B cell (primary cell): ENCODE measurements around the gene C11orf86. TPM values are rescaled to one million over a fixed set of nuclear protein-coding genes. Genes with fewer than 3 reads are reported as not detected.

ENCODE experiments used
- ATAC-seq: fragments of 200-7000 bp; cut with Tn5 transposase; one replicate; pipeline ENCODE4 v1.10.0; 2021; ENCODE audit warnings: low read depth, mild to moderate bottlenecking, moderate number of reproducible peaks, moderate library complexity
- CTCF ChIA-PET: fragments of 350-600 bp; sonication (Branson Sonifier 250); formaldehyde crosslinking; loops from one replicate; lab custom pipeline; 2021; ENCODE audit warnings: antibody characterized with exemption, inconsistent platforms; lab: Charles Lee
- POLR2A ChIA-PET: fragments of 350-600 bp; sonication (Branson Sonifier 250); formaldehyde crosslinking; loops from one replicate; lab custom pipeline; 2021; ENCODE audit warnings: antibody characterized with exemption; lab: Charles Lee
- DNase-seq: peaks from one replicate; pipeline ENCODE4 v3.0.0; 2013
- H2AFZ ChIP-seq: 2 replicates; pipeline ENCODE4 v1.6.1; 2012; ENCODE audit warnings: mild to moderate bottlenecking, low read depth, low read length; ENCODE audit not compliant: insufficient read depth, poor library complexity, severe bottlenecking
- H3K27ac ChIP-seq, 2 donors: 1 replicate in 1 of 2; 2 replicates in 1 of 2; pipeline ENCODE4 v1.5.1; 2012 to 2013; ENCODE audit warnings: low read length in 2 of 2, mild to moderate bottlenecking in 2 of 2, moderate library complexity in 1 of 2
- H3K27me3 ChIP-seq, 4 experiments: fragments of 200-600 bp in 1 of 4; sonication (generic) in 1 of 4; replicated peaks in 1 of 4; 1 replicate in 2 of 4; 2 replicates in 2 of 4; pipeline versions ENCODE4 v1.6.1 to v1.7.0; 2013 to 2016; ENCODE audit warnings: low read length in 3 of 4, mild to moderate bottlenecking in 2 of 4, mixed read lengths in 1 of 4, moderate library complexity in 1 of 4; ENCODE audit not compliant: insufficient read depth in 4 of 4, control insufficient read depth in 3 of 4; ENCODE audit errors: control extremely low read depth in 1 of 4
- H3K36me3 ChIP-seq, 2 experiments: replicated peaks in 1 of 2; 1 replicate in 1 of 2; 2 replicates in 1 of 2; pipeline versions ENCODE4 v1.6.1 to v1.7.1; 2013; ENCODE audit warnings: low read length in 1 of 2; ENCODE audit not compliant: insufficient read depth in 2 of 2, control insufficient read depth in 1 of 2; ENCODE audit errors: control extremely low read depth in 1 of 2, extremely low read depth in 1 of 2
- H3K4me1 ChIP-seq, 2 donors: fragments of 200-600 bp in 1 of 2; sonication (generic) in 1 of 2; 1 replicate in 1 of 2; 2 replicates in 1 of 2; pipeline versions ENCODE4 v1.5.1 to v1.6.1; 2013 to 2017; ENCODE audit warnings: low read length in 2 of 2; ENCODE audit not compliant: control insufficient read depth in 2 of 2, insufficient read depth in 2 of 2
- H3K4me2 ChIP-seq: replicated peaks from 2 replicates; pipeline ENCODE3; 2012; ENCODE audit warnings: mild to moderate bottlenecking, low read depth, low read length; ENCODE audit not compliant: poor library complexity, severe bottlenecking
- H3K4me3 ChIP-seq, 5 experiments: fragments of 200-600 bp in 1 of 5; sonication (generic) in 1 of 5; 1 replicate in 3 of 5; 2 replicates in 2 of 5; pipeline versions ENCODE4 v1.5.1 to v1.7.0; 2011 to 2016; ENCODE audit warnings: low read length in 4 of 5, mild to moderate bottlenecking in 4 of 5, low read depth in 2 of 5, control low read depth in 1 of 5, moderate library complexity in 1 of 5; ENCODE audit not compliant: insufficient read depth in 1 of 5; ENCODE audit errors: control extremely low read depth in 1 of 5, extremely low read depth in 1 of 5
- H3K79me2 ChIP-seq: fragments of 200-600 bp; sonication (generic); one replicate; pipeline ENCODE4 v1.6.0; 2016; ENCODE audit warnings: low read length; ENCODE audit not compliant: control insufficient read depth, insufficient read depth
- H3K9ac ChIP-seq: fragments of 200-600 bp; sonication (generic); 2 replicates; pipeline ENCODE4 v1.6.1; 2017; ENCODE audit warnings: mild to moderate bottlenecking, low read length, moderate library complexity
- H3K9me3 ChIP-seq, 3 donors: one replicate each; pipeline versions ENCODE4 v1.6.1 to v1.7.1; 2013; ENCODE audit warnings: low read length in 2 of 3; ENCODE audit not compliant: control insufficient read depth in 2 of 3, insufficient read depth in 1 of 3; ENCODE audit errors: control extremely low read depth in 1 of 3
- H4K20me1 ChIP-seq: 2 replicates; pipeline ENCODE4 v1.6.0; 2012; ENCODE audit warnings: mild to moderate bottlenecking, low read length; ENCODE audit not compliant: insufficient read depth, control insufficient read depth, poor library complexity, severe bottlenecking
- H3K27ac Mint-ChIP-seq: one replicate; pipeline ENCODE4 v1.8.0; 2021; ENCODE audit warnings: mixed read lengths
- H3K27me3 Mint-ChIP-seq: one replicate; pipeline ENCODE4 v1.8.0; 2021; ENCODE audit warnings: mixed read lengths
- H3K4me1 Mint-ChIP-seq: one replicate; pipeline ENCODE4 v1.8.0; 2021; ENCODE audit warnings: mixed read lengths
- H3K4me3 Mint-ChIP-seq: one replicate; pipeline ENCODE4 v1.8.0; 2021; ENCODE audit warnings: mixed read lengths
- H3K9me3 Mint-ChIP-seq: one replicate; pipeline ENCODE4 v1.8.0; 2022; ENCODE audit warnings: mixed read lengths; ENCODE audit not compliant: insufficient read depth
- CTCF ChIP-seq: fragments of 200-600 bp; IDR thresholded peaks from one replicate; pipeline ENCODE4 v1.8.0; 2022; ENCODE audit warnings: antibody characterized with exemption, mild to moderate bottlenecking
- EZH2 ChIP-seq: IDR thresholded peaks from 2 replicates; pipeline ENCODE4 v1.6.1; 2012; ENCODE audit warnings: borderline replicate concordance, low read depth, mild to moderate bottlenecking, moderate library complexity, low read length; ENCODE audit not compliant: insufficient read depth, poor library complexity, severe bottlenecking
- WGBS: methylation state at CpG from one replicate; pipeline ENCODE4 v1.1.5; 2013; ENCODE audit warnings: missing lambda C conversion rate; ENCODE audit not compliant: insufficient coverage; 5-methylcytosine and 5-hydroxymethylcytosine counted together
- intact Hi-C: fragments of 100-400 bp; cut with micrococcal nuclease; formaldehyde crosslinking; loops from one replicate; pipeline ENCODE4 v1.10.0; 2022
- polyA plus RNA-seq: library from polyadenylated mRNA; depleted of rRNA; stranded (reverse); fragments of >200 nt; gene quantifications from 2 replicates; pipeline ENCODE4 v1.2.3, GENCODE V29; 2012
- total RNA-seq, 2 donors: library from RNA; stranded (reverse); fragments of 120-200 nt in 1 of 2; gene quantifications; 1 replicate in 1 of 2; 2 replicates in 1 of 2; pipeline versions ENCODE4 v1.2.3 to v1.2.4, GENCODE V29; 2013 to 2022

The C11orf86 gene
- total and polyA plus RNA-seq, 2 donors (not counting 1 experiment from before 2014, with no cell fraction given) = not detected

GRCh38 chr11:67010296-67010905 is 35.3 kb downstream of the C11orf86 start:
- peaks cover 0 to 10% (median 4%) of the 10 kb centered on the region in 4 experiments for H3K27me3 ChIP-seq
- no peak overlapping the region for H3K27ac ChIP-seq
- TF ChIP-seq EZH2 (no peak), CTCF (no peak)
- peaks cover 0 to 2% (median 0%) of the 10 kb centered on the region in 3 donors for H3K9me3 ChIP-seq
- POLR2A ChIA-PET = no interaction called here
- no peaks in the 10 kb centered on the region for H3K79me2 ChIP-seq
- no peak for DNase-seq
- H3K4me3 Mint-ChIP-seq = no peak overlapping the region
- ATAC-seq = no peak
- H3K4me3 ChIP-seq = no peak overlapping the region
- CTCF ChIA-PET = no interaction called here
- 91% methylated on average over 6 of the region's 7 CpGs for WGBS
- no peak overlapping the region for H3K27ac Mint-ChIP-seq
- intact Hi-C loops = no loop called here
- no peak overlapping the region for H2AFZ ChIP-seq
- no peaks in the 10 kb centered on the region for H3K9me3 Mint-ChIP-seq
- no peaks in the 10 kb centered on the region for H3K4me1 ChIP-seq
- no peak overlapping the region for H3K4me2 ChIP-seq
- H4K20me1 ChIP-seq = no peaks in the 10 kb centered on the region
- peaks cover 39% of the 10 kb centered on the region for H3K27me3 Mint-ChIP-seq
- H3K4me1 Mint-ChIP-seq = no peaks in the 10 kb centered on the region
- H3K9ac ChIP-seq = no peak overlapping the region
- H3K36me3 ChIP-seq = no peaks in the 10 kb centered on the region

- 98% methylated on average over 11 of the region's 11 CpGs for WGBS
- Histone ChIP-seq H3K79me2 (no peaks in the 10 kb centered on the region), H3K4me3 (no peak overlapping the region), H3K36me3 (no peaks in the 10 kb centered on the region), H3K27me3 (peaks cover 0 to 16% (median 6%) of the 10 kb centered on the region in 4 experiments), H3K27ac (no peak overlapping the region), H4K20me1 (no peaks in the 10 kb centered on the region), H3K9ac (no peak overlapping the region), H3K4me2 (no peak overlapping the region), H3K9me3 (peaks cover 0 to 4% (median 0%) of the 10 kb centered on the region in 3 donors), H2AFZ (no peak overlapping the region), H3K4me1 (no peaks in the 10 kb centered on the region)
- intact Hi-C loops = no loop called here
- H3K9me3 Mint-ChIP-seq = no peaks in the 10 kb centered on the region
- H3K27ac Mint-ChIP-seq = peak overlapping the region; percentile 6
- no peak for TF ChIP-seq EZH2
- TF ChIP-seq CTCF = no peak
- ChIA-PET CTCF (no interaction called here), POLR2A (no interaction called here)
- H3K4me3 Mint-ChIP-seq = no peak overlapping the region
- DNase-seq (no peak), ATAC-seq (no peak)
- peaks cover 52% of the 10 kb centered on the region for H3K27me3 Mint-ChIP-seq
- no peaks in the 10 kb centered on the region for H3K4me1 Mint-ChIP-seq
Observed at GRCh38 chr11:67013511-67014045, 38.5 kb downstream of the C11orf86 start.
